ENCODE data around the gene DAD1.
"Not testable (repeated sequence)": the region's sequence is repeated elsewhere in the genome, so short reads cannot be mapped to it uniquely, and the experiment has no call there.

The DAD1 gene

GRCh38 chr14:22549981-22550673 lies 38.9 kb downstream of the DAD1 start:
- Mint-ChIP-seq H3K4me1 (peaks cover 68 to 85% of the 10 kb centered on the region in 2 donors), H3K4me3 (peak overlapping the region; percentile 64 to 66), H3K36me3 (peaks cover 37 to 40% of the 10 kb centered on the region in 2 donors), H3K27me3 (no peaks in the 10 kb centered on the region), H3K9me3 (no peaks in the 10 kb centered on the region), H3K27ac (peak overlapping the region; percentile 92)
- ATAC-seq (replicated peaks) (peak; percentile 89 to 91), DNase-seq (peak; percentile 78)

- DNase-seq (no peak), ATAC-seq (replicated peaks) (no peak)
- no peaks in the 10 kb centered on the region for H3K27me3 Mint-ChIP-seq
- H3K4me3 Mint-ChIP-seq = peak overlapping the region in 1 of 2 donors; percentile 31
- peaks cover 69 to 85% of the 10 kb centered on the region in 2 donors for H3K4me1 Mint-ChIP-seq
- H3K9me3 Mint-ChIP-seq = no peaks in the 10 kb centered on the region
- H3K27ac Mint-ChIP-seq = peak overlapping the region; percentile 92
- H3K36me3 Mint-ChIP-seq = peaks cover 37 to 41% of the 10 kb centered on the region in 2 donors
Observed at GRCh38 chr14:22549324-22549962, 39.6 kb downstream of the DAD1 start.

- Mint-ChIP-seq H3K27ac (peak overlapping the region; percentile 94), H3K27me3 (no peaks in the 10 kb centered on the region), H3K4me1 (peaks cover 64 to 81% of the 10 kb centered on the region in 2 donors), H3K9me3 (no peaks in the 10 kb centered on the region), H3K36me3 (peaks cover 38 to 39% of the 10 kb centered on the region in 2 donors), H3K4me3 (peak overlapping the region in 1 of 2 donors; percentile 53)
- DNase-seq (no peak), ATAC-seq (replicated peaks) (no peak)
Observed at GRCh38 chr14:22547948-22548750, 40.9 kb downstream of the DAD1 start.

GRCh38 chr14:22547313-22547947 lies 41.6 kb downstream of the DAD1 start:
- H3K9me3 Mint-ChIP-seq = no peaks in the 10 kb centered on the region
- no peak overlapping the region for H3K4me3 Mint-ChIP-seq
- peaks cover 35 to 37% of the 10 kb centered on the region in 2 donors for H3K36me3 Mint-ChIP-seq
- peaks cover 61 to 77% of the 10 kb centered on the region in 2 donors for H3K4me1 Mint-ChIP-seq
- ATAC-seq (replicated peaks) (no peak), DNase-seq (no peak)
- H3K27ac Mint-ChIP-seq = peak overlapping the region; percentile 94
- H3K27me3 Mint-ChIP-seq = no peaks in the 10 kb centered on the region

- Mint-ChIP-seq H3K9me3 (no peaks in the 10 kb centered on the region), H3K4me1 (peaks cover 58 to 76% of the 10 kb centered on the region in 2 donors), H3K27ac (peak overlapping the region; percentile 62), H3K4me3 (no peak overlapping the region), H3K36me3 (peaks cover 28 to 36% of the 10 kb centered on the region in 2 donors), H3K27me3 (no peaks in the 10 kb centered on the region)
- DNase-seq (no peak), ATAC-seq (replicated peaks) (no peak)
Observed at GRCh38 chr14:22546722-22547071, 42.3 kb downstream of the DAD1 start.

- peaks cover 24 to 30% of the 10 kb centered on the region in 2 donors for H3K36me3 Mint-ChIP-seq
- peak overlapping the region; percentile 47 for H3K27ac Mint-ChIP-seq
- ATAC-seq (replicated peaks) (no peak), DNase-seq (no peak)
- no peak overlapping the region for H3K4me3 Mint-ChIP-seq
- H3K9me3 Mint-ChIP-seq = no peaks in the 10 kb centered on the region
- no peaks in the 10 kb centered on the region for H3K27me3 Mint-ChIP-seq
- peaks cover 53 to 71% of the 10 kb centered on the region in 2 donors for H3K4me1 Mint-ChIP-seq
Observed at GRCh38 chr14:22545842-22546721, 42.9 kb downstream of the DAD1 start.

GRCh38 chr14:22544881-22545420 lies 44.1 kb downstream of the DAD1 start:
- ATAC-seq (replicated peaks) (no peak), DNase-seq (no peak)
- Mint-ChIP-seq H3K27ac (peak overlapping the region; percentile 82), H3K36me3 (peaks cover 26 to 27% of the 10 kb centered on the region in 2 donors), H3K9me3 (no peaks in the 10 kb centered on the region), H3K4me1 (peaks cover 45 to 71% of the 10 kb centered on the region in 2 donors), H3K27me3 (no peaks in the 10 kb centered on the region), H3K4me3 (no peak overlapping the region)

GRCh38 chr14:22544406-22544805 lies 44.6 kb downstream of the DAD1 start:
- Mint-ChIP-seq H3K27me3 (no peaks in the 10 kb centered on the region), H3K4me3 (no peak overlapping the region), H3K36me3 (peaks cover 29 to 30% of the 10 kb centered on the region in 2 donors), H3K9me3 (no peaks in the 10 kb centered on the region), H3K27ac (peak overlapping the region; percentile 7), H3K4me1 (peaks cover 44 to 71% of the 10 kb centered on the region in 2 donors)
- ATAC-seq (replicated peaks) (no peak), DNase-seq (no peak)

- H3K27me3 Mint-ChIP-seq; H3K9me3 Mint-ChIP-seq; H3K4me3 Mint-ChIP-seq; DNase-seq; ATAC-seq (replicated peaks): not testable (repeated sequence)
- Mint-ChIP-seq H3K36me3 (peaks cover 24 to 32% of the 10 kb centered on the region in 2 donors), H3K4me1 (peaks cover 44 to 71% of the 10 kb centered on the region in 2 donors), H3K27ac (peak overlapping the region; percentile 11)
Observed at GRCh38 chr14:22543570-22544357, 45.3 kb downstream of the DAD1 start.

GRCh38 chr14:22542360-22542759 lies 46.7 kb downstream of the DAD1 start:
- Mint-ChIP-seq H3K27me3 (no peaks in the 10 kb centered on the region), H3K4me1 (peaks cover 44 to 73% of the 10 kb centered on the region in 2 donors), H3K4me3 (no peak overlapping the region), H3K27ac (no peak overlapping the region), H3K9me3 (peaks cover 0 to 4% of the 10 kb centered on the region in 2 donors), H3K36me3 (peaks cover 21% of the 10 kb centered on the region in 2 donors)
- no peak for DNase-seq
- no peak for ATAC-seq (replicated peaks)

- no peak for DNase-seq
- Mint-ChIP-seq H3K4me1 (peaks cover 49 to 80% of the 10 kb centered on the region in 2 donors), H3K4me3 (no peak overlapping the region), H3K36me3 (peaks cover 21 to 26% of the 10 kb centered on the region in 2 donors), H3K9me3 (peaks cover 0 to 4% of the 10 kb centered on the region in 2 donors), H3K27me3 (no peaks in the 10 kb centered on the region), H3K27ac (peak overlapping the region; percentile 20)
- no peak for ATAC-seq (replicated peaks)
Observed at GRCh38 chr14:22541721-22542120, 47.3 kb downstream of the DAD1 start.

- Mint-ChIP-seq H3K27me3 (no peaks in the 10 kb centered on the region), H3K9me3 (peaks cover 0 to 4% of the 10 kb centered on the region in 2 donors), H3K27ac (peak overlapping the region; percentile 9), H3K4me1 (peaks cover 52 to 80% of the 10 kb centered on the region in 2 donors), H3K4me3 (no peak overlapping the region), H3K36me3 (peaks cover 21 to 26% of the 10 kb centered on the region in 2 donors)
- ATAC-seq (replicated peaks) (no peak), DNase-seq (no peak)
Observed at GRCh38 chr14:22540811-22541360, 48.1 kb downstream of the DAD1 start.
